Mesenchymal stem cell (in vitro differentiated cells and primary cell): ENCODE data around the gene CSTB.

Experiments used
- DNase-seq: peaks from one replicate; pipeline ENCODE4 v3.0.0-alpha.2; 2013
- H2AFZ ChIP-seq: one replicate; pipeline ENCODE4 v1.6.1; 2013; ENCODE audit warnings: low read depth, mild to moderate bottlenecking, control low read depth, inconsistent platforms, low read length, moderate library complexity
- H2AK5ac ChIP-seq: 2 replicates; pipeline ENCODE4 v1.6.1; 2013; ENCODE audit warnings: low read length, moderate library complexity, mild to moderate bottlenecking, inconsistent platforms; ENCODE audit not compliant: severe bottlenecking
- H2BK120ac ChIP-seq: one replicate; pipeline ENCODE4 v1.6.1; 2013; ENCODE audit warnings: low read depth, mild to moderate bottlenecking, inconsistent platforms, low read length, moderate library complexity
- H2BK12ac ChIP-seq, 2 experiments: one replicate each; pipeline ENCODE4 v1.6.1; 2013; ENCODE audit warnings: inconsistent platforms in 2 of 2, low read length in 2 of 2, mild to moderate bottlenecking in 2 of 2, moderate library complexity in 2 of 2, control low read depth in 1 of 2
- H2BK15ac ChIP-seq: one replicate; pipeline ENCODE4 v1.6.1; 2013; ENCODE audit warnings: mild to moderate bottlenecking, low read depth, inconsistent platforms; ENCODE audit not compliant: poor library complexity, severe bottlenecking
- H2BK5ac ChIP-seq: 2 replicates; pipeline ENCODE4 v1.6.1; 2013; ENCODE audit warnings: low read depth, mild to moderate bottlenecking, low read length, control low read depth, inconsistent platforms; ENCODE audit not compliant: poor library complexity, severe bottlenecking
- H3K14ac ChIP-seq, 2 experiments: one replicate each; pipeline ENCODE4 v1.6.1; 2013; ENCODE audit warnings: inconsistent platforms in 2 of 2, low read length in 2 of 2, control low read depth in 1 of 2, mild to moderate bottlenecking in 1 of 2, moderate library complexity in 1 of 2
- H3K18ac ChIP-seq, 2 experiments: one replicate each; pipeline ENCODE4 v1.6.1; 2013; ENCODE audit warnings: inconsistent platforms in 2 of 2, low read length in 2 of 2, control low read depth in 1 of 2, low read depth in 1 of 2, mild to moderate bottlenecking in 1 of 2
- H3K23ac ChIP-seq, 2 experiments: one replicate each; pipeline ENCODE4 v1.6.1; 2013; ENCODE audit warnings: inconsistent platforms in 2 of 2, low read length in 2 of 2, mild to moderate bottlenecking in 2 of 2, moderate library complexity in 2 of 2, control low read depth in 1 of 2
- H3K27ac ChIP-seq: 2 replicates; pipeline ENCODE4 v1.5.1; 2013; ENCODE audit warnings: mild to moderate bottlenecking, moderate library complexity, low read length, control low read depth, inconsistent platforms; ENCODE audit not compliant: poor library complexity, severe bottlenecking
- H3K27me3 ChIP-seq, 2 experiments: 2 replicates each; pipeline versions ENCODE4 v1.6.1 to v1.7.0; 2013; ENCODE audit warnings: low read length in 2 of 2, mild to moderate bottlenecking in 2 of 2, moderate library complexity in 2 of 2, control low read depth in 1 of 2, inconsistent platforms in 1 of 2; ENCODE audit not compliant: control insufficient read depth in 1 of 2, insufficient read depth in 1 of 2
- H3K36me3 ChIP-seq, 2 experiments: 2 replicates each; pipeline versions ENCODE4 v1.6.1 to v1.7.0; 2013; ENCODE audit warnings: low read length in 2 of 2, control low read depth in 1 of 2, inconsistent platforms in 1 of 2, low read depth in 1 of 2, mild to moderate bottlenecking in 1 of 2; ENCODE audit not compliant: insufficient read depth in 2 of 2, control insufficient read depth in 1 of 2
- H3K4ac ChIP-seq, 2 experiments: one replicate each; pipeline ENCODE4 v1.6.1; 2013; ENCODE audit warnings: inconsistent platforms in 2 of 2, low read length in 2 of 2, mild to moderate bottlenecking in 2 of 2, moderate library complexity in 2 of 2, control low read depth in 1 of 2, low read depth in 1 of 2
- H3K4me1 ChIP-seq: 2 replicates; pipeline ENCODE4 v1.6.1; 2013; ENCODE audit warnings: low read depth, low read length, control low read depth; ENCODE audit not compliant: control insufficient read depth, insufficient read depth
- H3K4me2 ChIP-seq: 2 replicates; pipeline ENCODE4 v1.6.1; 2013; ENCODE audit warnings: low read length, mild to moderate bottlenecking, inconsistent platforms; ENCODE audit not compliant: poor library complexity, severe bottlenecking
- H3K4me3 ChIP-seq, 2 experiments: 2 replicates each; pipeline versions ENCODE4 v1.5.1 to v1.7.0; 2013; ENCODE audit warnings: low read length in 2 of 2, mild to moderate bottlenecking in 2 of 2, control low read depth in 1 of 2, low read depth in 1 of 2; ENCODE audit not compliant: insufficient read depth in 1 of 2
- H3K79me1 ChIP-seq: replicated peaks from 2 replicates; pipeline ENCODE4 v1.6.1; 2013; ENCODE audit warnings: mild to moderate bottlenecking, control low read depth, low read length, inconsistent platforms; ENCODE audit not compliant: poor library complexity, severe bottlenecking
- H3K9ac ChIP-seq: 2 replicates; pipeline ENCODE4 v1.7.0; 2013; ENCODE audit warnings: mild to moderate bottlenecking, low read length, moderate library complexity
- H3K9me3 ChIP-seq: 2 replicates; pipeline ENCODE4 v1.7.0; 2013; ENCODE audit warnings: mild to moderate bottlenecking, low read length; ENCODE audit not compliant: control insufficient read depth
- H4K8ac ChIP-seq: one replicate; pipeline ENCODE4 v1.6.1; 2013; ENCODE audit warnings: inconsistent platforms, mild to moderate bottlenecking, low read length, moderate library complexity
- H4K91ac ChIP-seq: one replicate; pipeline ENCODE4 v1.6.1; 2013; ENCODE audit warnings: mild to moderate bottlenecking, low read length, inconsistent platforms
- WGBS: methylation state at CpG from one replicate; pipeline ENCODE4 v1.1.7; 2013; ENCODE audit warnings: mixed read lengths; 5-methylcytosine and 5-hydroxymethylcytosine counted together

CSTB gene

DNA sequence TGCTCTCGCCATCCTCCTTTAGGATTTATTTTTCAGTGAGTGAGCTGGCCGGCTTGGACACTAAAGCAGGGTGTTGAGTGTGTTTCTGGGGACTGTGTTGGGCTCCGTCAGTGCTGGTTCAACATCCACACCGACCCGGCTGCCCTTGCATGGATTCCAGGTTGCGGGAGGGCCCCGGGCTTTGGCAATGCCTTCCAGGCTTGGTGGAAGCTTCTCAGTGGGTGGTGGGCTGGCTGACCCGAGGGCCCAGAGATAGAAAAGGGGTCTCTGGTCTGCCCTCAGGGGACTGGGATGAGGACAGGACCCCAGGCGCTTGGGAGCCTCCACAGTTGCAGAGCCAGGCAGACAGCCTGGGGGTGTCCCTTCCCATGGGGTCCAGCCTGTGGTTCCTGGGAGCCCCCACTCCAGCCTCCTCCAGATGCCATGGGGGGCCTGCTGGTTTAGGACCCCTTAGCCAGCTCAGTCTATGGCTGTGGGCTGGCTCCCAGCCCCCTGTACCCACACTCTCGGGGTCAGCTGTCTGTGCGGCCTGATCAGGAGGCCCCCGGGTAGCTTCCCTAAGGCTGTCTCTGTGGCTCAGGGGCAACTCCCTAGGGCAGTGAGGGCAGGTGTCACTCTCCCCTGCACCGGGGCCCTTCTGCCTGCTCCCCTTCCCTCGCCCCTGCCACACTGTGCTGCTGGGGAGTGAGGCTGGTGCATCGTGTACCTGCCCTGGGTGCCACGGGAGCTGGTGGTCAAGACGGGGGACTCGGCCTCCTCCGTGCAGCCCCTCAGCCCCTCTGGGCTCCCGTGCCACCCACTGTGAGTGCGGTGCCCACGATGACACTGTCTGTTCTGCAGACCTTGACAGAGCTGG is 40.6 kb downstream of the CSTB start:
- Histone ChIP-seq H4K8ac (no peak overlapping the region), H3K9ac (no peak overlapping the region), H3K4me2 (no peak overlapping the region), H3K27ac (no peak overlapping the region), H4K91ac (peak overlapping the region; percentile 56), H3K79me1 (peaks cover 47% of the 10 kb centered on the region), H2BK12ac (peak overlapping the region in 1 of 2 experiments; percentile 27), H2BK5ac (no peak overlapping the region), H3K4me1 (peaks cover 62% of the 10 kb centered on the region), H3K4ac (no peak overlapping the region), H3K18ac (peak overlapping the region in 1 of 2 experiments; percentile 25), H3K14ac (no peak overlapping the region), H2AK5ac (no peak overlapping the region), H3K36me3 (peaks cover 8 to 47% of the 10 kb centered on the region in 2 experiments), H2BK120ac (no peak overlapping the region), H2AFZ (no peak overlapping the region), H3K9me3 (no peaks in the 10 kb centered on the region), H3K27me3 (no peaks in the 10 kb centered on the region), H2BK15ac (no peak overlapping the region), H3K4me3 (no peak overlapping the region), H3K23ac (no peak overlapping the region)
- no peak for DNase-seq
- WGBS = 95% methylated on average over 21 of the region's 22 CpGs

DNA sequence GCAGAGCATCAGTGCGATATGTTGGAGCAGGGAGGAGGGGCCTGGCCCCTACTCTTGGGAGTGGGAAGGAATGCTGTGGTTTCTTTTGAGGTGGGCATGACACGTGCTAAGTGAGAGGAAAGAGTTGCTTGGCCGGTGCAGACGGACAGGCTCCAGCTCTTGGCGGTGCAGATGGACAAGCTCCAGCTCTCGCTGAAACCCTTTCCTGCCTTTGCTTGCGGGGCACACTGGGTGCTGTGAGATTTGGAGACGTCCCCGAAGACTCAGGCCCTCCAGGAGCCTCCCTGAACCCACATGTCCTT is 41.2 kb downstream of the CSTB start:
- peaks cover 8 to 41% of the 10 kb centered on the region in 2 experiments for H3K36me3 ChIP-seq
- H2BK120ac ChIP-seq = no peak overlapping the region
- no peak overlapping the region for H3K23ac ChIP-seq
- peak overlapping the region in 1 of 2 experiments; percentile 27 for H2BK12ac ChIP-seq
- H3K9me3 ChIP-seq = no peaks in the 10 kb centered on the region
- peaks cover 45% of the 10 kb centered on the region for H3K79me1 ChIP-seq
- H4K8ac ChIP-seq = no peak overlapping the region
- H4K91ac ChIP-seq = no peak overlapping the region
- 54% methylated on average over 7 of the region's 9 CpGs for WGBS
- peak overlapping the region; percentile 45 for H2AK5ac ChIP-seq
- H2BK15ac ChIP-seq = no peak overlapping the region
- no peak overlapping the region for H3K4me3 ChIP-seq
- H3K18ac ChIP-seq = peak overlapping the region in 1 of 2 experiments; percentile 25
- no peak overlapping the region for H3K4ac ChIP-seq
- H3K27me3 ChIP-seq = no peaks in the 10 kb centered on the region
- peak; percentile 35 for DNase-seq
- no peak overlapping the region for H3K14ac ChIP-seq
- H3K4me2 ChIP-seq = no peak overlapping the region
- no peak overlapping the region for H2BK5ac ChIP-seq
- no peak overlapping the region for H2AFZ ChIP-seq
- H3K27ac ChIP-seq = no peak overlapping the region
- H3K4me1 ChIP-seq = peaks cover 58% of the 10 kb centered on the region
- H3K9ac ChIP-seq = no peak overlapping the region

DNA sequence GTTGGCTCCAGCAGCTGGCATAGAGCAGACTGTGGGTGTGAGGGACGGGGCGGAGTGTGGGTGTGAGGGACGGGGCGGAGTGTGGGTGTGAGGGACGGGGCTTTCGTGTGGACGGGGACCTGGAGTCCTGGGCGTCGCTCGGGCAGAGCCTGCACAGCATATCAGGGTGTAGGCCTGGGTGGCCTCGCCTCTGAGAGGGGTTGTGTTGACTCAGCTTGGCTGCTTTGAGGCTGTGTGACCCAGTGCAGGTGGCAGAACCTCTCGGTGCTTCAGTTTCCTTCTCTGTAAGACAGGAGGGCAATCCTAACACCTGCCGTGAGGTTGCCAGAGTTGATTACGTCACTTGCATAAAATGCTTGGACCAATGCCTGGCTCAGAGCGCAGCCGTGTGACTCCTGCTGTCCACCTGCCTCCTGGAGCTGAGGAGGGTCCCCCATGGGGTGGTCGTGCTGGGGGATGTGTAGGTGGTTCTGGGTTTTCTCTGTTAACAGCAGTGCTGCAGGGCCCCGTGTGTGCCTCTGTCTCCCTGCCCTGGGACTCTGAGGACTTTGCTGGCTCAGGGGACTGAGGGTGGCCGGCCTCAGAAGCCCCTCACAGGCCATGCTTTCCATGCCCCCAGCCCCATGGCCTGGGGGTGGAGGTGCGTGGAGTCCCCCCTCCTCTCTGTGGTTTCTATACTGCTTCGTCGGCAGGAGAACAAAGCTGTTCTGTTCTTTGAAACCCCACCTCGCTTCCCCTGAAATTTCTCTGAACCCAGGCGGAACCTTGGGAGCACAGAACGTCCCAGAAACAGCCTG is 41.8 kb downstream of the CSTB start:
- Histone ChIP-seq H3K36me3 (peaks cover 8 to 38% of the 10 kb centered on the region in 2 experiments), H2AK5ac (peak overlapping the region; percentile 69), H3K9me3 (no peaks in the 10 kb centered on the region), H4K8ac (no peak overlapping the region), H4K91ac (no peak overlapping the region), H2BK120ac (no peak overlapping the region), H2BK5ac (no peak overlapping the region), H3K4ac (no peak overlapping the region), H3K14ac (no peak overlapping the region), H2AFZ (no peak overlapping the region), H2BK12ac (peak overlapping the region in 1 of 2 experiments; percentile 23), H3K4me2 (no peak overlapping the region), H3K18ac (peak overlapping the region in 1 of 2 experiments; percentile 14), H3K27me3 (no peaks in the 10 kb centered on the region), H3K9ac (no peak overlapping the region), H2BK15ac (no peak overlapping the region), H3K27ac (no peak overlapping the region), H3K4me1 (peaks cover 59% of the 10 kb centered on the region), H3K23ac (no peak overlapping the region), H3K4me3 (no peak overlapping the region), H3K79me1 (peaks cover 45% of the 10 kb centered on the region)
- 88% methylated on average over 22 of the region's 25 CpGs for WGBS
- no peak for DNase-seq

DNA sequence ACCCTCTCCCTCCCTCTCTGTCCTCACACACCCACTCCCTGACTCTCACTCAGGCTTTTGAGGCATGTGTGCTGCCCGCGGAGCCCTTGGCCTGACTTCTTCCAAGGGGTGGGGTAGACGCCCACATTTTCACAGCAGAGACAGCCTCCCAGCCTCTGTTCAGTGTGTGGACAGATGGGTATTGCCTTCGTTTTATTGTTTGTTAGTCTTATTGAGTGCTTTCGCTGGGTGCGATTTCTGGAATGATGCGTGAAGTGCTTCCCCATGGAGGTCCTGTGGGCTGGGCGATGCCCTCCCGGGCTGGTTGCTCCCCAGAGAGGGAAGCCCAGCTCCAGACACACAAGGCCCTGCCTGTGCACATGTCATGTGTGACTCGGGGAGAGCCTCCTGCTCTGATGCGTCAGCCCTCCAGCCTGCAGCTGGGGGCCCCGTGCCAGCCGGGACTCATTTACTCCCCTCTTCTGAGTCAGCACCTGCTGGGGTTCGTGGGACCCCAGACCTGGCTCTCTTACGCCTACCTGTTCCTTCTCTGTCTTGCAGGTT is 42.5 kb downstream of the CSTB start:
- no peak overlapping the region for H3K27ac ChIP-seq
- no peak overlapping the region for H4K8ac ChIP-seq
- H3K4ac ChIP-seq = no peak overlapping the region
- peaks cover 8 to 38% of the 10 kb centered on the region in 2 experiments for H3K36me3 ChIP-seq
- H3K4me2 ChIP-seq = no peak overlapping the region
- no peak overlapping the region for H3K4me3 ChIP-seq
- no peak overlapping the region for H3K23ac ChIP-seq
- peak overlapping the region; percentile 72 for H2AK5ac ChIP-seq
- peak; percentile 16 for DNase-seq
- no peaks in the 10 kb centered on the region for H3K27me3 ChIP-seq
- H3K4me1 ChIP-seq = peaks cover 63% of the 10 kb centered on the region
- no peak overlapping the region for H2BK120ac ChIP-seq
- no peak overlapping the region for H2BK12ac ChIP-seq
- H3K9me3 ChIP-seq = no peaks in the 10 kb centered on the region
- no peak overlapping the region for H2BK5ac ChIP-seq
- peak overlapping the region; percentile 52 for H4K91ac ChIP-seq
- H3K18ac ChIP-seq = no peak overlapping the region
- H2AFZ ChIP-seq = no peak overlapping the region
- H3K79me1 ChIP-seq = peaks cover 45% of the 10 kb centered on the region
- peak overlapping the region; percentile 12 for H3K9ac ChIP-seq
- WGBS = 87% methylated on average over 15 of the region's 15 CpGs
- H3K14ac ChIP-seq = peak overlapping the region in 1 of 2 experiments; percentile 64
- H2BK15ac ChIP-seq = no peak overlapping the region
